Transverse colon (tissue), 4 donors: ENCODE results near the gene HPCAL1.

Experiments used
- EP300 ChIP-seq: sonication (generic); formaldehyde crosslinking; IDR thresholded peaks from one replicate; pipeline ENCODE4 v1.6.1; 2017; ENCODE audit warnings: antibody characterized with exemption, low read depth
- POLR2AphosphoS5 ChIP-seq, 3 donors: sonication (generic); formaldehyde crosslinking; IDR thresholded peaks; one replicate each; pipeline ENCODE4 v1.6.1; 2016; ENCODE audit warnings: antibody characterized with exemption in 3 of 3
- TF ChIP-seq, protein P1 (sequence below), 5 experiments: fragments of 200-600 bp in 3 of 5; fragments of 450-650 bp in 2 of 5; sonication (generic) in 3 of 5; IDR thresholded peaks; 1 replicate in 2 of 5; 2 replicates in 3 of 5; pipeline ENCODE4 v1.5.1; 2016 to 2017; ENCODE audit warnings: antibody characterized with exemption in 5 of 5, inconsistent platforms in 3 of 5, mild to moderate bottlenecking in 2 of 5, moderate library complexity in 1 of 5

DNA sequence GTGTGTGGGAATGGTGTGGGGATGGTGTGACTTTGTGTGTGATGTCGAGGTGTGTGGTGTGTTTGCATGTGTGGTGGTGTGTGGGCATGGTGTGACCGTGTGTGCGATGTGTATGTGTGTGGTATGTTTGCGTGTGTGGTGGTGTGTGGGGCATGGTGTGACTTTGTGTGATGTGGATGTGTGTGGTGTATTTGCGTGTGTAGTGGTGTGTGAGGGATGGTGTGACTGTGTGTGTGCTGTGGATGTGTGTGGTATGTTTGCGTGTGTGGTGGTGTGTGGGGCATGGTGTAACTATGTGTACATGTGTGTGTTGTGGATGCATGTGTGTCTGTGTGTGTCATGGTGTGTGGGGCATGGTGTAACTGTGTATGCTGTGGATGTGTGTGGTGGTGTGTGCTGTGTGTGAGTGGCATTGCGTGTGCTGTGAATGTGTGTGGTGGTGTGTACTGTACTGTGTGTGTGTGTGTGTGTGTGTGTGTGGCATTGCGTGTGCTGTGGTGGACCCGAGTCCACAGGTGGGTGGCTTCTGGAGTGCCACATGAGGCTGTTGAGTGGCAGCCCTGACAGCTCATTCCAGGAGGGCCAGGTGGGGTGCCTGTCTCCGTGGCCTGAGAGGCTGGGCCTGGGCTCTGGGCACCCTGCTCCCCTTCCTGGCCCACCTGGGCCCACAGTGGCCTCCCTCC, 130.7 kb downstream of the HPCAL1 start:
- TF ChIP-seq, protein P1, sequence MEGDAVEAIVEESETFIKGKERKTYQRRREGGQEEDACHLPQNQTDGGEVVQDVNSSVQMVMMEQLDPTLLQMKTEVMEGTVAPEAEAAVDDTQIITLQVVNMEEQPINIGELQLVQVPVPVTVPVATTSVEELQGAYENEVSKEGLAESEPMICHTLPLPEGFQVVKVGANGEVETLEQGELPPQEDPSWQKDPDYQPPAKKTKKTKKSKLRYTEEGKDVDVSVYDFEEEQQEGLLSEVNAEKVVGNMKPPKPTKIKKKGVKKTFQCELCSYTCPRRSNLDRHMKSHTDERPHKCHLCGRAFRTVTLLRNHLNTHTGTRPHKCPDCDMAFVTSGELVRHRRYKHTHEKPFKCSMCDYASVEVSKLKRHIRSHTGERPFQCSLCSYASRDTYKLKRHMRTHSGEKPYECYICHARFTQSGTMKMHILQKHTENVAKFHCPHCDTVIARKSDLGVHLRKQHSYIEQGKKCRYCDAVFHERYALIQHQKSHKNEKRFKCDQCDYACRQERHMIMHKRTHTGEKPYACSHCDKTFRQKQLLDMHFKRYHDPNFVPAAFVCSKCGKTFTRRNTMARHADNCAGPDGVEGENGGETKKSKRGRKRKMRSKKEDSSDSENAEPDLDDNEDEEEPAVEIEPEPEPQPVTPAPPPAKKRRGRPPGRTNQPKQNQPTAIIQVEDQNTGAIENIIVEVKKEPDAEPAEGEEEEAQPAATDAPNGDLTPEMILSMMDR (IDR thresholded peaks at IDR 0.05) = no peak
- TF ChIP-seq POLR2AphosphoS5 (IDR thresholded peaks at IDR 0.05) = no peak
- no peak for TF ChIP-seq EP300
